Breast epithelium (tissue), 4 donors: Measurements from ENCODE around the gene TRAPPC2B. TPM values are rescaled to one million over a fixed set of nuclear protein-coding genes. Genes with fewer than 3 reads are reported as not detected.
A peak's percentile ranks its signal among the peaks of the same experiment; 100 is the strongest.

Experiments used
- DNase-seq, 2 donors: peaks; one replicate each; pipeline ENCODE4 v3.0.0-alpha.2; 2019; ENCODE audit warnings: low spot score in 2 of 2
- H3K27ac ChIP-seq, 2 donors: fragments of 200-600 bp; sonication (generic) in 1 of 2; one replicate each; pipeline ENCODE4 v1.5.1; 2016 to 2019; ENCODE audit warnings: mild to moderate bottlenecking in 1 of 2
- H3K27me3 ChIP-seq, 2 donors: fragments of 200-600 bp; sonication (generic) in 1 of 2; one replicate each; pipeline versions ENCODE4 v1.5.1 to v1.6.0; 2017 to 2019; ENCODE audit warnings: control low read depth in 1 of 2, mild to moderate bottlenecking in 1 of 2
- H3K36me3 ChIP-seq: fragments of 200-600 bp; one replicate; pipeline ENCODE4 v1.5.1; 2019
- H3K4me1 ChIP-seq, 2 donors: fragments of 200-600 bp; sonication (generic); one replicate each; pipeline ENCODE4 v1.5.1; 2016 to 2019; ENCODE audit warnings: control low read depth in 1 of 2
- H3K4me3 ChIP-seq, 3 donors: fragments of 200-600 bp; sonication (generic); 1 replicate in 2 of 3; 2 replicates in 1 of 3; pipeline ENCODE4 v1.5.1; 2016 to 2019; ENCODE audit warnings: mild to moderate bottlenecking in 3 of 3, moderate library complexity in 2 of 3
- H3K9me3 ChIP-seq, 2 donors: fragments of 200-600 bp; sonication (generic) in 1 of 2; one replicate each; pipeline ENCODE4 v1.5.1; 2016 to 2019; ENCODE audit warnings: control low read depth in 1 of 2
- CTCF ChIP-seq, 3 donors: fragments of 450-650 bp; IDR thresholded peaks; one replicate each; pipeline ENCODE4 v1.5.1; 2016 to 2017; ENCODE audit warnings: antibody characterized with exemption in 3 of 3, mild to moderate bottlenecking in 3 of 3, moderate library complexity in 3 of 3
- POLR2A ChIP-seq: fragments of 450-650 bp; IDR thresholded peaks from one replicate; pipeline ENCODE4 v1.6.1; 2016; ENCODE audit warnings: antibody characterized with exemption, mild to moderate bottlenecking, moderate library complexity
- POLR2AphosphoS5 ChIP-seq, 3 donors: sonication (generic); formaldehyde crosslinking; IDR thresholded peaks; one replicate each; pipeline ENCODE4 v1.6.1; 2017; ENCODE audit warnings: antibody characterized with exemption in 3 of 3
- intact Hi-C: fragments of 100-400 bp; cut with DNase I; formaldehyde crosslinking; loops from one replicate; pipeline ENCODE4 v1.15.1; 2023; ENCODE audit warnings: low total_unique reads
- total RNA-seq, 3 donors: library from RNA; depleted of rRNA; stranded (reverse); fragments of >200 nt; gene quantifications; one replicate each; pipeline ENCODE4 v1.1.0, GENCODE V29; 2016

Gene TRAPPC2B
- total RNA-seq, 3 donors from 2014 or later = 16.7 to 23.2 (median 20.2) TPM

DNA sequence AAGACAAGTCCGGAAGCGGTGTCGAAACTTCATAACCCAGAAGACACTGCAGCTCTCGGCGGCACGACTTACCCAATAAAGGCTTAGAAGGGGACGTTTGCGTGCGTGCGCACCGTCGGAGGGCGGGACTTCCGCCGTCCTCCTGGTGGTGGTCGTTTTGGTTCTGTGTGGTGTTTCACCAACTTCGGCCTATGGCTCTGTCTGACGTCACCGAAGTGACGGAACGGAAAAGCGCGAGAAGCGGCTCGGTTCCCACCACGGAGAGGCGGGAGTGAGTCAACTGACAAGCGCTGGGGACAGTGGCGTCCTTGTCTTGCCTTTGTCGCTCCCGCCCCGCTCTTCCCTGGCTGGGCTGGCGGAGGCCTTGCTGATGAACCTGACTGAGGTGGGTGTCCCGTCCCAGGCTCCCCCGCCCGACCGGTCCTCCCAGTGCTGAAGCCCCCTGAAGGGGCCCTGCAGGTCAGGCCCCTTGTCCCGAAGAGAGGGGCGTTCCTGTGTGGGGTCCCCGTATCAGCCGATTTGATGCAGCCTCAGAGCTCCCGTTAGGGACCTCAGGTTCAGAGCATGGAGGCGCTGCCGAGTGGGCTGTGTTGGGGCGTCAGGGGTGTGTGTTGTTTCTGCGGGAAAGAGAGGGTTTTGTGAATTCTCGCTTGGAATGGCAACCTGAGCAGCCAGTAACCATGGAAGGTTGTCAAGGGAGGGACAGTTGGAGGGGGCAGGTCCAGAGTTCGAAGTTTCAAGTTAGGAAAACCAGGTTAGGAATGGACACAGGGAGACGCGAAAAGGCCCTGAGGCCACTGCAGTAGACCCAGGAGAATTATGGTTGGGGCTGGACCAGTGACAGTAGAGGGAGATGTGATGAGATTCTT, 26.6 kb downstream of the TRAPPC2B start, which contains the start of gene ZNF548:
Gene ZNF548 (plus strand): TSS at position 125 of the 869 bp plus-strand sequence. CDS start 246 bp downstream, at position 371.
- peaks cover 0 to 19% of the 10 kb centered on the region in 2 donors for H3K9me3 ChIP-seq
- intact Hi-C loops = no loop called here

GRCh38 chr19:57395710-57396109, 32.4 kb downstream of the TRAPPC2B start:
- intact Hi-C loops = no loop called here
- DNase-seq = no peak
- peaks cover 47 to 70% of the 10 kb centered on the region in 2 donors for H3K9me3 ChIP-seq
- H3K27me3 ChIP-seq = no peaks in the 10 kb centered on the region
- no peak overlapping the region for H3K4me3 ChIP-seq
- no peak overlapping the region for H3K27ac ChIP-seq
- peaks cover 27% of the 10 kb centered on the region for H3K36me3 ChIP-seq
- TF ChIP-seq POLR2A = no peak
- no peak for TF ChIP-seq CTCF (IDR thresholded peaks at IDR 0.05)
- TF ChIP-seq POLR2AphosphoS5 (IDR thresholded peaks at IDR 0.05) = no peak
- no peaks in the 10 kb centered on the region for H3K4me1 ChIP-seq

More for the DNA sequence above, 26.6 kb downstream of the TRAPPC2B start, which contains the start of gene ZNF548:
- H3K4me3 ChIP-seq = peak within 1 kb of the TSS; percentile 68 to 83 (median 70)
- H3K4me1 ChIP-seq = no peaks in the 10 kb centered on the region
- peak within 1 kb of the TSS; percentile 92 to 96 for H3K27ac ChIP-seq
- TF ChIP-seq CTCF (IDR thresholded peaks at IDR 0.05) (peak; percentile 36 to 64 (median 52)), POLR2AphosphoS5 (IDR thresholded peaks at IDR 0.05) (peak; percentile 85 to 95 (median 90)), POLR2A (peak; percentile 66)
- H3K27me3 ChIP-seq = no peaks in the 10 kb centered on the region
- DNase-seq = peak; percentile 92 to 98
- H3K36me3 ChIP-seq = no peaks in the 10 kb centered on the region

GRCh38 chr19:57398868-57399267, 35.5 kb downstream of the TRAPPC2B start:
- DNase-seq = no peak
- H3K4me1 ChIP-seq = no peaks in the 10 kb centered on the region
- intact Hi-C loops = no loop called here
- peaks cover 76 to 83% of the 10 kb centered on the region in 2 donors for H3K9me3 ChIP-seq
- no peaks in the 10 kb centered on the region for H3K27me3 ChIP-seq
- no peak overlapping the region for H3K4me3 ChIP-seq
- no peak overlapping the region for H3K27ac ChIP-seq
- no peak for TF ChIP-seq POLR2A
- no peak for TF ChIP-seq CTCF (IDR thresholded peaks at IDR 0.05)
- TF ChIP-seq POLR2AphosphoS5 (IDR thresholded peaks at IDR 0.05) = no peak
- peaks cover 27% of the 10 kb centered on the region for H3K36me3 ChIP-seq

DNA sequence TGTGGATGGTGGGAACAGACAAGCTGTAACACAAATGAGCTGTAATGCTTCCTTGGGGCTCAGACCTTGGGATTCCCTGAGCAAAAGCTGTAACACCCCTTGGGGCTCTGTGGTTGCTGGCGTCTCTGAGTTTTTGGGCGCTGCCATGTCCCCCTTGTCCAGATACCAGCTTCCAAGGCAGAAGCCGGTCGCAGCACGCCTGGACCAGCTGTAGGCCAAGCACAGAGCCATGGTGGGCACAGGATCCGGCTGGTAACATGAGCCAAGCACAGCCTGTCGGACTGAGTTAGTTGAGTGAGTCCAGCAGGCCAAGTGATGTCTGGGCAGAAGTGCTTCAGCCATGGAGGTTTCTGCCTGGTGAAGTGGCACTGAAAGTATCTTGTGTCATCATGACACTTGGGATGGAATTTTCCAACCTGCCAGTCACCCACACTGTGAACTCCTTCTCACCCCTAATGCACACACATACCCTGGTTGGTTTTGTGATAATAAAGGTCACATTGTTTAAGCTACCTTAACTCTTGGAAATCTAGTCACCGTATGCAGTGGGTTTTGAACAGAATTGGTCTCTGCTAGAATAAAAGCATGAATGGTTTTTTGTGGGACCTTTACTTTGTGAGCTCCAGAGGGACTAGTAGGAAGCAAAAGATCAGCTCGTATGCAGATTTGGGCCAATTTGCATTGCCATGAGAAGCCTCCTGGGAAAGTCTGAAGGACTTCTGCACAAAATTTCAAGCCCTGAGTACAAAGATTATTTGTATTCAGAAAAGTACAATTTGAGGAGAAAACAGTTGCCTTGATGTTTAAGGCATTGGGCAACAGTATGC, 40.6 kb downstream of the TRAPPC2B start:
- Histone ChIP-seq H3K4me3 (no peak overlapping the region), H3K9me3 (peaks cover 47% of the 10 kb centered on the region in 2 donors), H3K36me3 (peaks cover 6% of the 10 kb centered on the region), H3K4me1 (no peaks in the 10 kb centered on the region), H3K27ac (no peak overlapping the region), H3K27me3 (no peaks in the 10 kb centered on the region)
- no peak for DNase-seq
- TF ChIP-seq POLR2AphosphoS5 (IDR thresholded peaks at IDR 0.05) (no peak), CTCF (IDR thresholded peaks at IDR 0.05) (no peak), POLR2A (no peak)
- intact Hi-C loops = no loop called here
